NCI-H69 (cell line): ENCODE data around the gene UBAP2.
A peak's percentile ranks its signal among the peaks of the same experiment; 100 is the strongest.

Experiments used
- DNase-seq: peaks from one replicate; lab custom pipeline; 2025; lab: John Stamatoyannopoulos, UW

UBAP2 gene

GRCh38 chr9:34048727-34049629 lies at the start of gene UBAP2:
Gene UBAP2, minus strand, starts transcription at chr9:34048887. Its CDS starts 31,739 bp downstream, at chr9:34017148.
- peak; percentile 99 for DNase-seq

GRCh38 chr9:34098307-34098706 lies 49.6 kb upstream of the UBAP2 start:
- no peak for DNase-seq

- DNase-seq: no peak
Measured at GRCh38 chr9:34097865-34098264, 49.2 kb upstream of the UBAP2 start.

- no peak for DNase-seq
Measured at GRCh38 chr9:34096751-34097150, 48.1 kb upstream of the UBAP2 start.

GRCh38 chr9:34093578-34093977 lies 44.9 kb upstream of the UBAP2 start:
- DNase-seq: no peak

GRCh38 chr9:34089311-34089710 lies 40.6 kb upstream of the UBAP2 start:
- no peak for DNase-seq

- no peak for DNase-seq
Measured at GRCh38 chr9:34087370-34087769, 38.7 kb upstream of the UBAP2 start.

- DNase-seq: no peak
Measured at GRCh38 chr9:34086864-34087263, 38.2 kb upstream of the UBAP2 start.

- no peak for DNase-seq
Measured at GRCh38 chr9:34085581-34086500, 37.2 kb upstream of the UBAP2 start.

GRCh38 chr9:34084562-34084961 lies 35.9 kb upstream of the UBAP2 start:
- DNase-seq: no peak

- DNase-seq: peak; percentile 28
Measured at GRCh38 chr9:34079181-34079580, 30.5 kb upstream of the UBAP2 start.

- DNase-seq: peak; percentile 72
Measured at GRCh38 chr9:34072868-34073590, 24.3 kb upstream of the UBAP2 start.

GRCh38 chr9:34072410-34072809 lies 23.7 kb upstream of the UBAP2 start:
- DNase-seq: peak; percentile 62

- DNase-seq: peak; percentile 8
Measured at GRCh38 chr9:34070606-34071324, 22.1 kb upstream of the UBAP2 start.

- DNase-seq: no peak
Measured at GRCh38 chr9:34069831-34070230, 21.1 kb upstream of the UBAP2 start.

GRCh38 chr9:34065541-34065940 lies 16.9 kb upstream of the UBAP2 start:
- DNase-seq: no peak

GRCh38 chr9:34059954-34060353 lies 11.3 kb upstream of the UBAP2 start:
- DNase-seq: no peak

GRCh38 chr9:34059281-34059680 lies 10.6 kb upstream of the UBAP2 start:
- DNase-seq: no peak

GRCh38 chr9:34049630-34050384 lies 1.1 kb upstream of the UBAP2 start:
- peak; percentile 13 for DNase-seq

- DNase-seq: peak; percentile 84
Measured at GRCh38 chr9:34047864-34048726, 592 bp downstream of the UBAP2 start.
